K562 (cell line): ENCODE results near the gene APCDD1L. TPM values are rescaled to one million over a fixed set of nuclear protein-coding genes. Genes with fewer than 3 reads are reported as not detected.

Source experiments
- ATAC-seq: fragments of 200-7000 bp; cut with Tn5 transposase; 3 replicates; pipeline ENCODE4 v1.9.1; 2020; ENCODE audit warnings: moderate library complexity
- BruUV-seq: library from RNA; stranded (reverse); fragments of 400-500 nt; replicated peaks from 2 replicates; lab custom pipeline; 2021; lab: Mats Ljungman, UMichigan
- CTCF ChIA-PET: fragments of 300-600 bp; formaldehyde crosslinking; extraction: SDS; loops from one replicate; lab custom pipeline; 2021; ENCODE audit warnings: low intra/inter-chr PET ratio; lab: Yijun Ruan, JAX
- POLR2A ChIA-PET: fragments of 300-600, 350-650 bp; sonication (Branson Sonifier 250); formaldehyde crosslinking; extraction: SDS; loops from one replicate; lab custom pipeline; 2021; ENCODE audit warnings: antibody characterized with exemption, inconsistent platforms; lab: Yijun Ruan, JAX
- DNase-seq, 4 experiments: peaks; one replicate each; pipeline versions ENCODE4 v3.0.0 to v3.0.0-alpha.2; 2011 to 2018; ENCODE audit warnings: low spot score in 3 of 4, mixed read lengths in 3 of 4; ENCODE audit errors: extremely low read depth in 1 of 4
- FAIRE-seq: peaks from 2 replicates; lab custom pipeline; 2011; peaks lifted over from hg19 to GRCh38; lab: Jason Lieb, UNC
- H2AFZ ChIP-seq: 2 replicates; pipeline ENCODE4 v1.6.0; 2011; ENCODE audit warnings: low read depth, low read length, control low read depth, inconsistent platforms
- H3K27ac ChIP-seq: fragments of 200-600 bp; 3 replicates; pipeline ENCODE4 v1.8.0; 2011; ENCODE audit warnings: low read depth, mild to moderate bottlenecking, control low read depth, inconsistent platforms, low read length, moderate library complexity, mixed read lengths; ENCODE audit errors: extremely low read depth
- H3K27me3 ChIP-seq, 2 experiments: fragments of 300-600 bp in 1 of 2; 2 replicates in 1 of 2; 3 replicates in 1 of 2; pipeline versions ENCODE4 v1.6.0 to v1.8.0; 2011; ENCODE audit warnings: inconsistent platforms in 2 of 2, low read length in 2 of 2, mild to moderate bottlenecking in 1 of 2, mixed read lengths in 1 of 2, moderate library complexity in 1 of 2; ENCODE audit not compliant: control insufficient read depth in 2 of 2, insufficient read depth in 2 of 2
- H3K36me3 ChIP-seq: fragments of 300-600 bp; 3 replicates; pipeline ENCODE4 v1.8.0; 2011; ENCODE audit warnings: mild to moderate bottlenecking, low read length, inconsistent platforms; ENCODE audit not compliant: control insufficient read depth, insufficient read depth
- H3K4me1 ChIP-seq, 2 experiments: fragments of 200-600 bp in 1 of 2; replicated peaks in 1 of 2; 2 replicates in 1 of 2; 3 replicates in 1 of 2; pipeline versions ENCODE4 v1.5.1 to v1.8.0; 2011; ENCODE audit warnings: inconsistent platforms in 2 of 2, low read length in 2 of 2, mild to moderate bottlenecking in 1 of 2, mixed read lengths in 1 of 2, moderate library complexity in 1 of 2; ENCODE audit not compliant: control insufficient read depth in 2 of 2, insufficient read depth in 2 of 2
- H3K4me2 ChIP-seq: 2 replicates; pipeline ENCODE4 v1.6.1; 2011; ENCODE audit warnings: low read length, control low read depth, inconsistent platforms, mixed read lengths; ENCODE audit not compliant: insufficient read depth
- H3K4me3 ChIP-seq: fragments of 200-600 bp; sonication (generic), shearing (Covaris generic); 2 replicates; pipeline ENCODE4 v1.5.1; 2016; ENCODE audit warnings: control low read depth, inconsistent platforms
- H3K79me2 ChIP-seq: fragments of 200-600 bp; 3 replicates; pipeline ENCODE4 v1.8.0; 2011; ENCODE audit warnings: low read length, inconsistent platforms; ENCODE audit not compliant: control insufficient read depth, insufficient read depth
- H3K9ac ChIP-seq, 2 experiments: 2 replicates each; pipeline versions ENCODE4 v1.6.0 to v1.6.1; 2011; ENCODE audit warnings: low read depth in 2 of 2, low read length in 2 of 2, control low read depth in 1 of 2, inconsistent platforms in 1 of 2, mild to moderate bottlenecking in 1 of 2, mixed read lengths in 1 of 2; ENCODE audit not compliant: insufficient read depth in 1 of 2
- H3K9me1 ChIP-seq: one replicate; pipeline ENCODE4 v1.6.0; 2011; ENCODE audit warnings: inconsistent platforms, mild to moderate bottlenecking, low read length, moderate library complexity; ENCODE audit not compliant: control insufficient read depth, insufficient read depth
- H3K9me3 ChIP-seq: replicated peaks from 2 replicates; pipeline ENCODE4 v1.5.1; 2011; ENCODE audit warnings: low read depth, low read length, inconsistent platforms; ENCODE audit not compliant: control insufficient read depth, insufficient read depth
- H4K20me1 ChIP-seq: replicated peaks from 2 replicates; pipeline ENCODE4 v1.6.1; 2011; ENCODE audit warnings: low read length, inconsistent platforms, mixed read lengths; ENCODE audit not compliant: control insufficient read depth, insufficient read depth
- CBX3 ChIP-seq, 2 experiments: IDR thresholded peaks; 1 replicate in 1 of 2; 2 replicates in 1 of 2; pipeline ENCODE4 v1.6.1; 2012; ENCODE audit warnings: inconsistent platforms in 2 of 2, low read length in 2 of 2, borderline replicate concordance in 1 of 2, control low read depth in 1 of 2
- ZBTB34 ChIP-seq: fragments of 250-450 bp; sonication (Bioruptor Pico); IDR thresholded peaks from 2 replicates; pipeline ENCODE4 v1.8.0; 2021; ENCODE audit warnings: mild to moderate bottlenecking, moderate library complexity
- ZNF639 ChIP-seq, 2 experiments: fragments of 200-800 bp in 1 of 2; sonication (Bioruptor generic) in 1 of 2; sonication (generic) in 1 of 2; formaldehyde crosslinking in 1 of 2; IDR thresholded peaks in 1 of 2; conservative IDR thresholded peaks in 1 of 2; 2 replicates each; pipeline versions ENCODE4 v1.5.0 to v1.6.1; 2016 to 2020; ENCODE audit warnings: missing compliant biosample characterization in 1 of 2, missing genetic modification characterization in 1 of 2, missing genetic modification reagents in 1 of 2
- WGBS: fragments of 100-300 bp; shearing (Covaris generic); methylation state at CpG from one replicate; pipeline ENCODE4 v1.1.6; 2016; ENCODE audit warnings: low coverage, mixed read lengths; ENCODE audit not compliant: insufficient coverage; ENCODE audit errors: missing lambda C conversion rate; 5-methylcytosine and 5-hydroxymethylcytosine counted together
- in situ Hi-C: fragments of 300-500 bp; cut with MboI; formaldehyde crosslinking; loops from 4 replicates; pipeline ENCODE4 v1.15.0; 2018; ENCODE audit warnings: inconsistent platforms, mixed read lengths
- intact Hi-C: fragments of 100-400 bp; cut with micrococcal nuclease; formaldehyde crosslinking; loops from 2 replicates; pipeline ENCODE4 v1.14.2; 2022
- polyA plus RNA-seq, 8 experiments: library from polyadenylated mRNA; depleted of rRNA in 4 of 8; stranded (reverse) in 5 of 8; unstranded in 3 of 8; fragments of >200 nt; fragmentation: Nextera tagmentation in 2 of 8; fragmentation: Illumina TruSeq in 1 of 8; extraction: Ambion mirVana in 2 of 8; extraction: Trizol in 1 of 8; gene quantifications; 2 replicates each; pipeline versions ENCODE4 v1.2.1 to v1.2.3, GENCODE V29; 2011 to 2014; ENCODE audit warnings: inconsistent platforms in 1 of 8, missing spikeins in 1 of 8
- total RNA-seq, 7 experiments: library from RNA; depleted of rRNA in 6 of 7; stranded (reverse); fragments of >200 nt in 6 of 7; fragmentation: Illumina TruSeq in 2 of 7; extraction: Trizol in 2 of 7; gene quantifications; 2 replicates each; pipeline versions ENCODE4 v1.2.1 to v1.2.3, GENCODE V29; 2011 to 2021; ENCODE audit warnings: low replicate concordance in 1 of 7

Gene APCDD1L
- total and polyA plus RNA-seq, 9 of the 15 experiments (the other 6 are each of a cell fraction or from before 2014, with no cell fraction given), result not detected

- no peak for TF ChIP-seq ZBTB34 (CRISPR knock-in tag)
- TF ChIP-seq CBX3 (IDR thresholded peaks at IDR 0.05; ENCODE audit: borderline replicate concordance in 1 of 2, low read length in 2 of 2), result no peak
- TF ChIP-seq ZNF639 (CRISPR knock-in tag; conservative IDR thresholded peaks at IDR 0.05 in 1 of 2, IDR thresholded peaks at IDR 0.05 in 1 of 2), result no peak
- no peaks in the 10 kb centered on the region for H3K9me3 ChIP-seq
- ATAC-seq (no peak), FAIRE-seq (no peak), DNase-seq (no peak)
- H3K4me2 ChIP-seq, result no peak overlapping the region
- BruUV-seq, result no TSS peak
- H3K4me3 ChIP-seq, result no peak overlapping the region
- H3K9me1 ChIP-seq, result no peaks in the 10 kb centered on the region
- H3K79me2 ChIP-seq, result no peaks in the 10 kb centered on the region
- H3K9ac ChIP-seq, result no peak overlapping the region
- H4K20me1 ChIP-seq, result no peaks in the 10 kb centered on the region
- in situ Hi-C loops, result no loop called here
- H3K27me3 ChIP-seq, result peaks cover 9 to 37% of the 10 kb centered on the region in 2 experiments; a peak in 3 of 5 replicates
- ChIA-PET POLR2A (no interaction called here), CTCF (no interaction called here)
- 43% methylated on average over 13 of the region's 13 CpGs for WGBS
- no peak overlapping the region for H3K27ac ChIP-seq
- H3K36me3 ChIP-seq, result no peaks in the 10 kb centered on the region
- intact Hi-C loops, result no loop called here
- H3K4me1 ChIP-seq, result peaks cover 0 to 5% of the 10 kb centered on the region in 2 experiments; a peak in 2 of 5 replicates
- no peak overlapping the region for H2AFZ ChIP-seq
These were observed 34.3 kb upstream of the APCDD1L start for GRCh38 chr20:58549231-58550209.
